GM10266 (cell line): ENCODE data around the gene TMEM161A.

ENCODE experiments used
- DNase-seq: peaks from one replicate; pipeline ENCODE4 v3.0.0; 2012; ENCODE audit errors: extremely low spot score
- TF ChIP-seq, protein P1 (sequence below): IDR thresholded peaks from 2 replicates; pipeline ENCODE4 v1.5.1; 2012; ENCODE audit warnings: mild to moderate bottlenecking, low read depth; ENCODE audit not compliant: control insufficient read depth, insufficient read depth; ENCODE audit errors: missing control alignments

Gene TMEM161A

DNA sequence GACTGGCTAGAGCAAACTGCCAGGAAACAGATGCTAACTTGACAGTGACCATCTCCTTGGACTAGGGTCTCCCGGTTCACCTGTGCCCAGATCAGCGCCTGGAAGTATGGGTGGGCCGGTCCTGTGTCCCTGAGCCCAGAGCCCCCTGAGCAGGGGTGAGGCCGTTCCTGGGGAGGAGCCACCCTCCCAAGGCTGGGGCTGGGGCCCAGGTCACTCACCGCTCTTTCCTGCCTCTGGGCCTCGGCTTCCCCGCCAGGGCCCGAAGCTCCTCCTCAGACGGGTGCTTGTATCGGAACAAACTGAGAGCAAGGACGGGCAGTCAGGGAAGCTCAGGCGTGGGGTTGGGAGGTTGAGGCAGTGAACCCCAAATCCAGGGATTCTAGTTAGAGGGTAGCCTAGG, 5.4 kb downstream of the TMEM161A start:
- no peak for DNase-seq
- TF ChIP-seq, protein P1, sequence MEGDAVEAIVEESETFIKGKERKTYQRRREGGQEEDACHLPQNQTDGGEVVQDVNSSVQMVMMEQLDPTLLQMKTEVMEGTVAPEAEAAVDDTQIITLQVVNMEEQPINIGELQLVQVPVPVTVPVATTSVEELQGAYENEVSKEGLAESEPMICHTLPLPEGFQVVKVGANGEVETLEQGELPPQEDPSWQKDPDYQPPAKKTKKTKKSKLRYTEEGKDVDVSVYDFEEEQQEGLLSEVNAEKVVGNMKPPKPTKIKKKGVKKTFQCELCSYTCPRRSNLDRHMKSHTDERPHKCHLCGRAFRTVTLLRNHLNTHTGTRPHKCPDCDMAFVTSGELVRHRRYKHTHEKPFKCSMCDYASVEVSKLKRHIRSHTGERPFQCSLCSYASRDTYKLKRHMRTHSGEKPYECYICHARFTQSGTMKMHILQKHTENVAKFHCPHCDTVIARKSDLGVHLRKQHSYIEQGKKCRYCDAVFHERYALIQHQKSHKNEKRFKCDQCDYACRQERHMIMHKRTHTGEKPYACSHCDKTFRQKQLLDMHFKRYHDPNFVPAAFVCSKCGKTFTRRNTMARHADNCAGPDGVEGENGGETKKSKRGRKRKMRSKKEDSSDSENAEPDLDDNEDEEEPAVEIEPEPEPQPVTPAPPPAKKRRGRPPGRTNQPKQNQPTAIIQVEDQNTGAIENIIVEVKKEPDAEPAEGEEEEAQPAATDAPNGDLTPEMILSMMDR = no peak

- TF ChIP-seq, protein P1 = no peak
- no peak for DNase-seq
Observed at GRCh38 chr19:19131989-19132388, 6.3 kb downstream of the TMEM161A start.

DNA sequence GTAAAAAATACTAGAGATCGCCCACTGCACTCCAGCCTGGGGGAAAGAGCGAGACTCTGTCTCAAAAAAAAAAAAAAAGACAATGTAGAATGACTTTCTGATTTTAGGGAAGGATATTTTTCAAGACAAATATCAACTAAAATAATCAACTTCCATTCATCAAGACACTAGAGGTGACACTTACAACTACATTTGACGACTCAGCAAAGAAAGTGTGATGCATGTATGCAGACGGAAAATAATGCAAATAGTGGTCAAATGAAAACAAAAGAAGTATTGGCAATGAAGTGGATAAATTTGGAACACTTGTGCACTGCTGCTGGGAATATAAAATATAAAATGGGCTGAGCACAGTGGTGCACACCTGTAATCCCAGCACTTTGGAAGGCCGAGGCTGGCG, 12.2 kb downstream of the TMEM161A start:
- TF ChIP-seq, protein P1 = no peak
- DNase-seq = no peak

- no peak for DNase-seq
- TF ChIP-seq, protein P1 = no peak
Observed at GRCh38 chr19:19123386-19123785, 14.9 kb downstream of the TMEM161A start.

DNA sequence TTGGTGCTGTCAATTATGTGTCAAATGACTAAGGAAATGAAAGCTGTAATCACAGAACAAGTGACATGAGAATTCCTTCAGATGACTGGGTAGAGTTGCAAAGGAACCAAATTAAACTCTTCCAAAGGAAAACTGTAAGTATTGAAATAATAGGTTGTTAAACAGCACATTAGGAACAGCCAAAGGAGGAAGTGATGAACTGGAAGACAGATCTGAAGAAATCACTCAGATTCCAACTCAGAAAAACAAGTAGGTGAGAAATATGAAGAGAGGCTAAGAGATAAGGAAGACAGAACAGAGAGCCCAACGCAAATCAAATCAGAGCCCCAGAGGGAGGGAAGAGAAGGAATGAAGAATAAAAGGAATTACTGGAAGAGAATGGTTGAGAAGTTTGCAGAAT, 15.4 kb downstream of the TMEM161A start:
- TF ChIP-seq, protein P1 = no peak
- no peak for DNase-seq

- DNase-seq = no peak
- TF ChIP-seq, protein P1 = no peak
Observed at GRCh38 chr19:19121371-19121770, 16.9 kb downstream of the TMEM161A start.

DNA sequence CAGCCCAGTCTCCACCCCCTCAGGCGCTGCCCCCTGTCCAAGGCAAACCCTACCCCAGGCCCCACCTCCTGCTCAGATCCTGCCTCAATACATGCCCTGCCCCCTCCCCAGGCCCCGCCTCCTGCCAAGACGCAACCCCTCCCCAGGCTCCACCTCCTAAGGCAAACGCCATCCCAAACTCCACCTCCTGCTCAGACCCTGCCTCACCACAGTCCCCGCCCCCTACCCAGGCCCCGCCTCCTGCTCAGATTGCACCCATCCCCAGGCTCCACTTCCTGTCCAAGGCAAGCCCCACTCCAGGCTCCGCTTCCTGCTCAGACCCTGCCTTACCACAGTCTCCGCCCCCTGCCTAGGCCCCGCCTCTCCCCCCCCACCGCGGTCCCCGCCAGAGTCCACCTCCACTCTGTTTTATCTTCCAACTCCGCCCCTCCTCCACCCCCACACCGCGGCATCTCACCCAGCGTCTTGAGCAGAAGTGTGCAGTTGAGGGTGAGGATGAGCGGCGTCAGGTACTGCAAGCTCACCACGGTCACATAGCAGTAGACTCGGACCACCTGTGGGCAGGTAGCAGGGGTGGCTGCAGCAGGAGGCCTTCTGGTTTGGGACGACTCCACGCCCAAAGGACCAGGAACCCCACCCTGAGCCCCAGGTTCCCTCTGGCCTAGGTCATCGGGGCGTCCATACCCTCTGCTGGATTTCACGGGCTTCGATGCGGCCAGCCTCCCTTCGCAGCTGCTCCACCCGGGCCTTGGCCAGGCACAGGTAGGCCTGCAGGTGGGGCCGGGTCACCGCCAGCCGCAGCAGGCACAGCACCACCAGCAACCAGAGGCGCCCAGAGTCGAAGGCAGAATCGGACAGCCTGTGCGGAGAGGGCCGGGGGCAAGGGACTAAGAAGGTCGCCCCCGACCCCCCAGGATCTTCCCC, 17.7 kb downstream of the TMEM161A start:
- TF ChIP-seq, protein P1 = no peak
- no peak for DNase-seq
